GM23338 (cell line): ENCODE data around the gene MAP6D1. TPM values are rescaled to one million over a fixed set of nuclear protein-coding genes. Genes with fewer than 3 reads are reported as not detected.

Experiments used
- ATAC-seq: fragments of 200-7000 bp; cut with Tn5 transposase; 3 replicates; pipeline ENCODE4 v1.9.1; 2020
- DNase-seq: peaks from one replicate; pipeline ENCODE4 v3.0.0-alpha.2; 2015; ENCODE audit warnings: low spot score
- H2AFZ ChIP-seq: fragments of 200-600 bp; sonication (generic); 2 replicates; pipeline ENCODE4 v1.8.0; 2016; ENCODE audit warnings: antibody characterized with exemption, mild to moderate bottlenecking, moderate library complexity
- H3F3A ChIP-seq: fragments of 200-600 bp; sonication (generic); replicated peaks from 2 replicates; pipeline ENCODE4 v1.8.0; 2017; ENCODE audit warnings: antibody characterized with exemption, mixed run types, low read depth
- H3K27ac ChIP-seq: fragments of 200-600 bp; sonication (generic); 2 replicates; pipeline ENCODE4 v1.6.1; 2016; ENCODE audit warnings: low read depth
- H3K27me3 ChIP-seq: fragments of 200-600 bp; sonication (generic); 2 replicates; pipeline ENCODE4 v1.8.0; 2016; ENCODE audit warnings: mild to moderate bottlenecking, mixed run types, moderate library complexity; ENCODE audit not compliant: insufficient read depth
- H3K36me3 ChIP-seq: fragments of 200-600 bp; sonication (generic); 2 replicates; pipeline ENCODE4 v1.8.0; 2016; ENCODE audit warnings: mild to moderate bottlenecking; ENCODE audit not compliant: insufficient read depth
- H3K4me1 ChIP-seq: fragments of 200-600 bp; sonication (generic); 2 replicates; pipeline ENCODE4 v1.8.0; 2016; ENCODE audit warnings: mild to moderate bottlenecking, moderate library complexity; ENCODE audit not compliant: insufficient read depth
- H3K4me2 ChIP-seq: fragments of 200-600 bp; sonication (generic); 2 replicates; pipeline ENCODE4 v1.7.1; 2017; ENCODE audit warnings: mixed run types
- H3K4me3 ChIP-seq: fragments of 200-600 bp; sonication (generic); 2 replicates; pipeline ENCODE4 v1.6.1; 2016; ENCODE audit warnings: mixed run types
- H3K79me2 ChIP-seq: fragments of 200-600 bp; sonication (generic); replicated peaks from 2 replicates; pipeline ENCODE4 v1.8.0; 2017; ENCODE audit warnings: mild to moderate bottlenecking; ENCODE audit not compliant: insufficient read depth
- H3K9me2 ChIP-seq: fragments of 200-600 bp; sonication (generic); 2 replicates; pipeline ENCODE4 v1.8.0; 2017; ENCODE audit not compliant: insufficient read depth
- H4K20me1 ChIP-seq: fragments of 200-600 bp; sonication (generic); replicated peaks from 2 replicates; pipeline ENCODE4 v1.8.0; 2017; ENCODE audit warnings: mild to moderate bottlenecking; ENCODE audit not compliant: insufficient read depth
- H3K27ac Mint-ChIP-seq: 2 replicates; pipeline ENCODE4 v1.8.0; 2020; ENCODE audit warnings: inconsistent platforms, mild to moderate bottlenecking, moderate library complexity, mixed read lengths
- H3K27me3 Mint-ChIP-seq: 3 replicates; pipeline ENCODE4 v1.8.0; 2022; ENCODE audit warnings: low read depth, mild to moderate bottlenecking, moderate library complexity, mixed read lengths, inconsistent platforms; ENCODE audit not compliant: insufficient read depth, poor library complexity
- H3K36me3 Mint-ChIP-seq: 3 replicates; pipeline ENCODE4 v1.8.0; 2021; ENCODE audit warnings: low read depth, mild to moderate bottlenecking, inconsistent platforms, moderate library complexity, mixed read lengths
- H3K4me1 Mint-ChIP-seq: 3 replicates; pipeline ENCODE4 v1.8.0; 2020; ENCODE audit warnings: mild to moderate bottlenecking, inconsistent platforms, mixed read lengths
- H3K4me3 Mint-ChIP-seq: 3 replicates; pipeline ENCODE4 v1.8.0; 2021; ENCODE audit warnings: moderate library complexity, mild to moderate bottlenecking, inconsistent platforms, mixed read lengths
- H3K9me3 Mint-ChIP-seq: 3 replicates; pipeline ENCODE4 v1.8.0; 2020; ENCODE audit warnings: moderate library complexity, mild to moderate bottlenecking, inconsistent platforms, mixed read lengths
- CREB1 ChIP-seq: fragments of 250-450 bp; sonication (Bioruptor Pico); IDR thresholded peaks from 2 replicates; pipeline ENCODE4 v1.5.0; 2020; ENCODE audit warnings: low read depth, mild to moderate bottlenecking, moderate library complexity
- CTCF ChIP-seq, 2 experiments: fragments of 200-600 bp in 1 of 2; sonication (generic) in 1 of 2; conservative IDR thresholded peaks; 2 replicates each; pipeline versions ENCODE4 v1.5.1 to v1.6.1; 2016 to 2017; ENCODE audit warnings: antibody characterized with exemption in 2 of 2, low read depth in 2 of 2, mild to moderate bottlenecking in 2 of 2, moderate library complexity in 1 of 2
- ETS1 ChIP-seq: IDR thresholded peaks from 2 replicates; pipeline ENCODE4 v1.6.1; 2016; ENCODE audit warnings: antibody characterized with exemption
- EZH2 ChIP-seq: fragments of 200-600 bp; sonication (generic); IDR thresholded peaks from one replicate; pipeline ENCODE4 v1.8.0; 2017; ENCODE audit warnings: antibody characterized with exemption, mild to moderate bottlenecking, low read depth; ENCODE audit not compliant: unreplicated experiment
- EZH2phosphoT487 ChIP-seq: fragments of 200-600 bp; sonication (generic); IDR thresholded peaks from one replicate; pipeline ENCODE4 v1.8.1; 2018; ENCODE audit warnings: antibody characterized with exemption; ENCODE audit not compliant: unreplicated experiment
- JUNB ChIP-seq: IDR thresholded peaks from one replicate; pipeline ENCODE4 v1.6.1; 2016; ENCODE audit warnings: antibody characterized with exemption; ENCODE audit not compliant: unreplicated experiment
- NANOG ChIP-seq: IDR thresholded peaks from 2 replicates; pipeline ENCODE4 v1.6.1; 2016; ENCODE audit warnings: antibody characterized with exemption, borderline replicate concordance
- POLR2AphosphoS5 ChIP-seq: IDR thresholded peaks from 2 replicates; pipeline ENCODE4 v1.6.1; 2016; ENCODE audit warnings: antibody characterized with exemption, low read depth
- REST ChIP-seq: IDR thresholded peaks from one replicate; pipeline ENCODE4 v1.6.1; 2018; ENCODE audit warnings: antibody characterized with exemption; ENCODE audit not compliant: unreplicated experiment
- STAT1 ChIP-seq: IDR thresholded peaks from one replicate; pipeline ENCODE4 v1.6.1; 2016; ENCODE audit warnings: antibody characterized with exemption; ENCODE audit not compliant: unreplicated experiment
- ZNF114 ChIP-seq: fragments of 250-450 bp; sonication (Bioruptor Pico); IDR thresholded peaks from 2 replicates; pipeline ENCODE4 v1.5.0; 2020; ENCODE audit warnings: mild to moderate bottlenecking, moderate library complexity
- ZNF331 ChIP-seq: fragments of 250-450 bp; sonication (Bioruptor Pico); IDR thresholded peaks from 2 replicates; pipeline ENCODE4 v1.5.0; 2020; ENCODE audit warnings: low read depth, mild to moderate bottlenecking, moderate library complexity
- ZNF462 ChIP-seq: fragments of 250-450 bp; sonication (Bioruptor Pico); IDR thresholded peaks from 2 replicates; pipeline ENCODE4 v1.5.0; 2020; ENCODE audit warnings: mild to moderate bottlenecking, moderate library complexity
- polyA plus RNA-seq: library from polyadenylated mRNA; unstranded; fragments of >200 nt; fragmentation: Nextera tagmentation; extraction: Ambion mirVana; gene quantifications from 2 replicates; pipeline ENCODE4 v1.2.1, GENCODE V29; 2016
- total RNA-seq: library from RNA; depleted of rRNA; stranded (reverse); fragments of >200 nt; shearing (Covaris generic); gene quantifications from 2 replicates; pipeline ENCODE4 v1.2.3, GENCODE V29; 2014

MAP6D1 gene
- total and polyA plus RNA-seq, 2 experiments from 2014 or later = 2.6 to 8.2 TPM

- no peak for ATAC-seq
- no peak for DNase-seq
- peaks cover 88% of the 10 kb centered on the region for H3K36me3 Mint-ChIP-seq
These were observed 22.4 kb downstream of the MAP6D1 start for GRCh38 chr3:183802989-183803388.

More at GRCh38 chr3:183802989-183803388, 22.4 kb downstream of the MAP6D1 start:
- H2AFZ ChIP-seq = no peak overlapping the region
- peaks cover 7% of the 10 kb centered on the region for H4K20me1 ChIP-seq
- Mint-ChIP-seq H3K4me3 (no peak overlapping the region), H3K27ac (no peak overlapping the region), H3K27me3 (peaks cover 7% of the 10 kb centered on the region), H3K9me3 (no peaks in the 10 kb centered on the region; the same call in 2 of the 3 replicates), H3K4me1 (no peaks in the 10 kb centered on the region)
- H3F3A ChIP-seq = no peaks in the 10 kb centered on the region
- no peak overlapping the region for H3K4me2 ChIP-seq
- no peaks in the 10 kb centered on the region for H3K79me2 ChIP-seq
- H3K4me1 ChIP-seq = no peaks in the 10 kb centered on the region
- no peak overlapping the region for H3K4me3 ChIP-seq
- peaks cover 67% of the 10 kb centered on the region for H3K36me3 ChIP-seq
- no peak for TF ChIP-seq REST
- no peak for TF ChIP-seq ZNF331 (CRISPR knock-in tag)
- no peak for TF ChIP-seq CTCF (conservative IDR thresholded peaks at IDR 0.05; ENCODE audit: low read depth in 2 of 2)
- no peak for TF ChIP-seq EZH2phosphoT487
- TF ChIP-seq NANOG = no peak
- TF ChIP-seq STAT1 = no peak
- no peak for TF ChIP-seq ZNF114 (CRISPR knock-in tag)
- TF ChIP-seq ZNF462 (CRISPR knock-in tag) = no peak
- no peak for TF ChIP-seq JUNB
- no peak for TF ChIP-seq CREB1 (CRISPR knock-in tag)
- TF ChIP-seq POLR2AphosphoS5 = no peak
- no peak for TF ChIP-seq ETS1
- TF ChIP-seq EZH2 = no peak
- H3K9me2 ChIP-seq = no peaks in the 10 kb centered on the region
- no peak overlapping the region for H3K27ac ChIP-seq
- no peaks in the 10 kb centered on the region for H3K27me3 ChIP-seq
